Astrocyte (in vitro differentiated cells and primary cell): Measurements from ENCODE around the gene MON2. TPM values are rescaled to one million over a fixed set of nuclear protein-coding genes. Genes with fewer than 3 reads are reported as not detected.

ENCODE experiments used
- DNase-seq: peaks from one replicate; pipeline ENCODE4 v3.0.0-alpha.2; 2010; ENCODE audit warnings: low read depth
- FAIRE-seq: peaks from 2 replicates; lab custom pipeline; 2011; peaks lifted over from hg19 to GRCh38; lab: Jason Lieb, UNC
- H2AFZ ChIP-seq: 2 replicates; pipeline ENCODE4 v1.6.0; 2012; ENCODE audit warnings: low read depth, low read length, inconsistent platforms
- H3K27ac ChIP-seq: 2 replicates; pipeline ENCODE4 v1.5.1; 2011; ENCODE audit warnings: low read depth, low read length, inconsistent platforms
- H3K27me3 ChIP-seq: 2 replicates; pipeline ENCODE4 v1.6.0; 2011; ENCODE audit warnings: low read length, inconsistent platforms; ENCODE audit not compliant: insufficient read depth
- H3K36me3 ChIP-seq: 2 replicates; pipeline ENCODE4 v1.5.1; 2011; ENCODE audit warnings: low read length, inconsistent platforms; ENCODE audit not compliant: insufficient read depth
- H3K4me1 ChIP-seq: 2 replicates; pipeline ENCODE4 v1.5.1; 2011; ENCODE audit warnings: low read length, inconsistent platforms; ENCODE audit not compliant: insufficient read depth
- H3K4me2 ChIP-seq: 2 replicates; pipeline ENCODE4 v1.6.0; 2012; ENCODE audit warnings: low read length, inconsistent platforms
- H3K4me3 ChIP-seq: 2 replicates; pipeline ENCODE4 v1.5.1; 2011; ENCODE audit warnings: low read depth, mild to moderate bottlenecking, low read length, inconsistent platforms; ENCODE audit not compliant: insufficient read depth
- H3K79me2 ChIP-seq: 2 replicates; pipeline ENCODE4 v1.6.0; 2012; ENCODE audit warnings: mild to moderate bottlenecking, low read length, inconsistent platforms; ENCODE audit not compliant: insufficient read depth
- H3K9ac ChIP-seq: 2 replicates; pipeline ENCODE4 v1.6.0; 2012; ENCODE audit warnings: mild to moderate bottlenecking, low read length, inconsistent platforms
- H3K9me3 ChIP-seq: 2 replicates; pipeline ENCODE4 v1.5.1; 2012; ENCODE audit warnings: low read depth, mild to moderate bottlenecking, low read length, inconsistent platforms; ENCODE audit not compliant: insufficient read depth
- H4K20me1 ChIP-seq: 2 replicates; pipeline ENCODE4 v1.6.0; 2012; ENCODE audit warnings: low read length, inconsistent platforms; ENCODE audit not compliant: insufficient read depth
- H3K27ac Mint-ChIP-seq: one replicate; pipeline ENCODE4 v1.8.0; 2021; ENCODE audit warnings: mild to moderate bottlenecking, mixed read lengths; ENCODE audit not compliant: unreplicated experiment
- H3K27me3 Mint-ChIP-seq: one replicate; pipeline ENCODE4 v1.8.0; 2021; ENCODE audit warnings: low read depth, mixed read lengths; ENCODE audit not compliant: unreplicated experiment
- H3K36me3 Mint-ChIP-seq: one replicate; pipeline ENCODE4 v1.8.0; 2021; ENCODE audit warnings: low read depth, mixed read lengths; ENCODE audit not compliant: unreplicated experiment
- H3K4me1 Mint-ChIP-seq: one replicate; pipeline ENCODE4 v1.8.0; 2021; ENCODE audit warnings: low read depth, mixed read lengths; ENCODE audit not compliant: unreplicated experiment
- H3K4me3 Mint-ChIP-seq: one replicate; pipeline ENCODE4 v1.8.0; 2021; ENCODE audit warnings: mild to moderate bottlenecking, moderate library complexity, mixed read lengths; ENCODE audit not compliant: unreplicated experiment
- H3K9me3 Mint-ChIP-seq: one replicate; pipeline ENCODE4 v1.8.0; 2021; ENCODE audit warnings: mild to moderate bottlenecking, mixed read lengths; ENCODE audit not compliant: unreplicated experiment
- CTCF ChIP-seq: IDR thresholded peaks from 2 replicates; pipeline ENCODE4 v1.5.1; 2011; ENCODE audit warnings: low read depth, mild to moderate bottlenecking, inconsistent platforms, low read length, moderate library complexity; ENCODE audit not compliant: insufficient read depth
- EZH2 ChIP-seq: IDR thresholded peaks from 2 replicates; pipeline ENCODE4 v1.6.1; 2012; ENCODE audit warnings: mild to moderate bottlenecking, low read length, inconsistent platforms; ENCODE audit not compliant: insufficient read depth
- total RNA-seq: library from RNA; stranded (reverse); gene quantifications from 2 replicates; pipeline ENCODE4 v1.2.1, GENCODE V29; 2021

The MON2 gene
- total RNA-seq, 1 donor from 2014 or later = 39.7 TPM

- no peaks in the 10 kb centered on the region for H3K27me3 ChIP-seq
- no peak overlapping the region for H3K27ac ChIP-seq
- no peak overlapping the region for H2AFZ ChIP-seq
- H3K9me3 ChIP-seq = no peaks in the 10 kb centered on the region
- peaks cover 16% of the 10 kb centered on the region for H3K4me1 ChIP-seq
- H3K36me3 ChIP-seq = no peaks in the 10 kb centered on the region
- H3K4me1 Mint-ChIP-seq = peaks cover 6% of the 10 kb centered on the region
- DNase-seq = no peak
- no peak overlapping the region for H3K9ac ChIP-seq
- no peak for TF ChIP-seq CTCF
- TF ChIP-seq EZH2 = no peak
- no peak for FAIRE-seq
- H3K79me2 ChIP-seq = no peaks in the 10 kb centered on the region
- no peak overlapping the region for H3K4me3 ChIP-seq
- H3K4me2 ChIP-seq = no peak overlapping the region
- H3K4me3 Mint-ChIP-seq = no peak overlapping the region
- no peaks in the 10 kb centered on the region for H4K20me1 ChIP-seq
- no peak overlapping the region for H3K27ac Mint-ChIP-seq
- no peaks in the 10 kb centered on the region for H3K9me3 Mint-ChIP-seq
- peaks cover 25% of the 10 kb centered on the region for H3K27me3 Mint-ChIP-seq
- no peaks in the 10 kb centered on the region for H3K36me3 Mint-ChIP-seq
Measured at GRCh38 chr12:62629413-62629812, 162.8 kb downstream of the MON2 start.

DNA sequence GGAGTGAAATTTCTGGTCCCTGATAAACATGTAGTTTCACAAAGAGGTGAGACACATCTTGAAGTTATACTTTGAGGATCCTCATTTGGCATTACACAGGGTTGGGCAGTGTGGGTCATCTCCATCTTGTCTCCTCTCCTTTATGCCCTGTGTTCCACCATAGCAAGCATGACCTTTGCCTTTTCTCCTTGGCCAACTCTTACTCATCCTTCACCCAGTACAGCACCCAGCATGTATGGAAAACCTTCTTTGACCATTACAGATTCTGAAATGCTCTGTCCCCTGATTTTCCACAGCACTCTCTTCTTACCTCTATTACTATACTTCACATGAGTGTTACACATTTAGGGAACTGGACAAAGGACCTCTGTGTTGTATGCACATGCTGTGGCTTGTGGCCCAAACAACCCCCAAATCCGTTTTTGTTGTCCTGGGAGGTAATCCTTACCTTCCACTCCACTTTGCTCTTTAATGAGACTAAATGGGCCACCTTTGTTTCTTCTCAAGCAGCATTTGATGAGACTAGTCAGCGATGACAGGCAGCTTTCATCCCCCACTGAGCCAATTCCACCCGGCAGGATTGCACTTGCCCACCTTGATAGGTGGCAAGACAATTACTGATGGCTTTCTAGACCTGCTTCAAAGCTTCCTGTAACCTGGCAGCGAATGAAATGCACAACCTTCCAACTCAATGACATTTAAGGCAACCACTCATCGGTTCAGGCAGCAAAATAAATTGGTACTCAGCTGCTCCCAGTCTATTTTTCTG lies 163.5 kb downstream of the MON2 start:
- H3K27ac ChIP-seq = no peak overlapping the region
- no peak overlapping the region for H3K4me3 ChIP-seq
- Mint-ChIP-seq H3K27me3 (peaks cover 25% of the 10 kb centered on the region), H3K36me3 (no peaks in the 10 kb centered on the region), H3K27ac (no peak overlapping the region), H3K4me3 (no peak overlapping the region), H3K9me3 (no peaks in the 10 kb centered on the region), H3K4me1 (peaks cover 1% of the 10 kb centered on the region)
- H3K4me1 ChIP-seq = peaks cover 16% of the 10 kb centered on the region
- H3K9me3 ChIP-seq = no peaks in the 10 kb centered on the region
- H2AFZ ChIP-seq = no peak overlapping the region
- H3K79me2 ChIP-seq = no peaks in the 10 kb centered on the region
- no peaks in the 10 kb centered on the region for H4K20me1 ChIP-seq
- no peak for TF ChIP-seq EZH2
- no peak for TF ChIP-seq CTCF
- H3K4me2 ChIP-seq = no peak overlapping the region
- DNase-seq = no peak
- H3K27me3 ChIP-seq = no peaks in the 10 kb centered on the region
- H3K36me3 ChIP-seq = no peaks in the 10 kb centered on the region
- FAIRE-seq = no peak
- no peak overlapping the region for H3K9ac ChIP-seq
